Tibial nerve (tissue), 4 donors: Measurements from ENCODE around the gene EPG5.

Experiments used
- CTCF ChIP-seq, 5 experiments: fragments of 200-600 bp in 3 of 5; fragments of 450-650 bp in 2 of 5; sonication (generic) in 3 of 5; IDR thresholded peaks; one replicate each; pipeline ENCODE4 v1.5.1; 2016 to 2019; ENCODE audit warnings: antibody characterized with exemption in 5 of 5, mild to moderate bottlenecking in 3 of 5, moderate library complexity in 2 of 5
- EP300 ChIP-seq, 2 donors: sonication (generic); formaldehyde crosslinking; IDR thresholded peaks; one replicate each; pipeline ENCODE4 v1.6.1; 2017; ENCODE audit warnings: antibody characterized with exemption in 2 of 2, mild to moderate bottlenecking in 1 of 2
- POLR2A ChIP-seq, 2 donors: fragments of 450-650 bp; IDR thresholded peaks; one replicate each; pipeline ENCODE4 v1.6.1; 2017; ENCODE audit warnings: antibody characterized with exemption in 2 of 2, mild to moderate bottlenecking in 2 of 2, moderate library complexity in 2 of 2

GRCh38 chr18:45958027-45958426 is 9.1 kb downstream of the EPG5 start:
- no peak for TF ChIP-seq CTCF (IDR thresholded peaks at IDR 0.05)
- no peak for TF ChIP-seq EP300 (IDR thresholded peaks at IDR 0.05)
- TF ChIP-seq POLR2A (IDR thresholded peaks at IDR 0.05): no peak
